Uterus (tissue), 2 donors: ENCODE data around the gene S100A13.

Source experiments
- POLR2A ChIP-seq, 2 donors: fragments of 450-650 bp; IDR thresholded peaks; one replicate each; pipeline ENCODE4 v1.6.1; 2016; ENCODE audit warnings: antibody characterized with exemption in 2 of 2, mild to moderate bottlenecking in 1 of 2, moderate library complexity in 1 of 2
- TF ChIP-seq, protein P1 (sequence below), 4 experiments: fragments of 200-600 bp in 2 of 4; fragments of 450-650 bp in 2 of 4; sonication (generic) in 2 of 4; IDR thresholded peaks; one replicate each; pipeline ENCODE4 v1.5.1; 2016 to 2019; ENCODE audit warnings: antibody characterized with exemption in 4 of 4, mild to moderate bottlenecking in 2 of 4, moderate library complexity in 1 of 4

DNA sequence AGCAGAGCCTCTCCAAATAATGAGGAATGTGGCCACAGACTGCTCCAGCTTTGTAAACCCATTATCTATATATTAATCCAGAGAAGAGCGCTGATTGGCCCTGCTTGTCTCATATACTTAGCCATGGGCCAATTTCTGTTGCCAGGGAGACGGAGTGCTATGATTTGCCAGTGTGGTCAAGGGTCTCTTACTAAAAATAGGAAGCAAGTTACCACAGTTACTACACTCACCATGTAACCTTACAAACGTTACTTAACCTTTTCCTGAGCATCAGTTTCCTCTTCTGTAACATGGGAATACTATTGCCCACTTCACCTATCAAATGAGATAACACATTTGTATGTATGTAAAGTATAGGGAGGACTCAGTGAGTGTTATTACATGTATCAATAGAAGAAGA, 54.0 kb downstream of the S100A13 start:
- TF ChIP-seq, protein P1, sequence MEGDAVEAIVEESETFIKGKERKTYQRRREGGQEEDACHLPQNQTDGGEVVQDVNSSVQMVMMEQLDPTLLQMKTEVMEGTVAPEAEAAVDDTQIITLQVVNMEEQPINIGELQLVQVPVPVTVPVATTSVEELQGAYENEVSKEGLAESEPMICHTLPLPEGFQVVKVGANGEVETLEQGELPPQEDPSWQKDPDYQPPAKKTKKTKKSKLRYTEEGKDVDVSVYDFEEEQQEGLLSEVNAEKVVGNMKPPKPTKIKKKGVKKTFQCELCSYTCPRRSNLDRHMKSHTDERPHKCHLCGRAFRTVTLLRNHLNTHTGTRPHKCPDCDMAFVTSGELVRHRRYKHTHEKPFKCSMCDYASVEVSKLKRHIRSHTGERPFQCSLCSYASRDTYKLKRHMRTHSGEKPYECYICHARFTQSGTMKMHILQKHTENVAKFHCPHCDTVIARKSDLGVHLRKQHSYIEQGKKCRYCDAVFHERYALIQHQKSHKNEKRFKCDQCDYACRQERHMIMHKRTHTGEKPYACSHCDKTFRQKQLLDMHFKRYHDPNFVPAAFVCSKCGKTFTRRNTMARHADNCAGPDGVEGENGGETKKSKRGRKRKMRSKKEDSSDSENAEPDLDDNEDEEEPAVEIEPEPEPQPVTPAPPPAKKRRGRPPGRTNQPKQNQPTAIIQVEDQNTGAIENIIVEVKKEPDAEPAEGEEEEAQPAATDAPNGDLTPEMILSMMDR (IDR thresholded peaks at IDR 0.05): no peak
- TF ChIP-seq POLR2A (IDR thresholded peaks at IDR 0.05): no peak
